Measurements from ENCODE around the gene OIT3. TPM values are rescaled to one million over a fixed set of nuclear protein-coding genes. Genes with fewer than 3 reads are reported as not detected.

The OIT3 gene
- total RNA-seq, 3 donors from 2014 or later: 0.15 TPM; not detected in 2

GRCh38 chr10:72928798-72929197 is 35.3 kb downstream of the OIT3 start:
- no peak for DNase-seq (ENCODE audit: low spot score in 2 of 2)
- Histone ChIP-seq H3K27me3 (no peaks in the 10 kb centered on the region), H3K4me1 (no peaks in the 10 kb centered on the region), H3K27ac (no peak overlapping the region), H3K36me3 (no peaks in the 10 kb centered on the region), H3K9me3 (no peaks in the 10 kb centered on the region), H3K4me3 (no peak overlapping the region)
- TF ChIP-seq POLR2AphosphoS5 (IDR thresholded peaks at IDR 0.05) (no peak), POLR2A (IDR thresholded peaks at IDR 0.05) (no peak)
- TF ChIP-seq, protein P1, sequence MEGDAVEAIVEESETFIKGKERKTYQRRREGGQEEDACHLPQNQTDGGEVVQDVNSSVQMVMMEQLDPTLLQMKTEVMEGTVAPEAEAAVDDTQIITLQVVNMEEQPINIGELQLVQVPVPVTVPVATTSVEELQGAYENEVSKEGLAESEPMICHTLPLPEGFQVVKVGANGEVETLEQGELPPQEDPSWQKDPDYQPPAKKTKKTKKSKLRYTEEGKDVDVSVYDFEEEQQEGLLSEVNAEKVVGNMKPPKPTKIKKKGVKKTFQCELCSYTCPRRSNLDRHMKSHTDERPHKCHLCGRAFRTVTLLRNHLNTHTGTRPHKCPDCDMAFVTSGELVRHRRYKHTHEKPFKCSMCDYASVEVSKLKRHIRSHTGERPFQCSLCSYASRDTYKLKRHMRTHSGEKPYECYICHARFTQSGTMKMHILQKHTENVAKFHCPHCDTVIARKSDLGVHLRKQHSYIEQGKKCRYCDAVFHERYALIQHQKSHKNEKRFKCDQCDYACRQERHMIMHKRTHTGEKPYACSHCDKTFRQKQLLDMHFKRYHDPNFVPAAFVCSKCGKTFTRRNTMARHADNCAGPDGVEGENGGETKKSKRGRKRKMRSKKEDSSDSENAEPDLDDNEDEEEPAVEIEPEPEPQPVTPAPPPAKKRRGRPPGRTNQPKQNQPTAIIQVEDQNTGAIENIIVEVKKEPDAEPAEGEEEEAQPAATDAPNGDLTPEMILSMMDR (IDR thresholded peaks at IDR 0.05): no peak
- intact Hi-C loops (cut with DNase I; ENCODE audit: low total_unique reads): no loop called here

DNA sequence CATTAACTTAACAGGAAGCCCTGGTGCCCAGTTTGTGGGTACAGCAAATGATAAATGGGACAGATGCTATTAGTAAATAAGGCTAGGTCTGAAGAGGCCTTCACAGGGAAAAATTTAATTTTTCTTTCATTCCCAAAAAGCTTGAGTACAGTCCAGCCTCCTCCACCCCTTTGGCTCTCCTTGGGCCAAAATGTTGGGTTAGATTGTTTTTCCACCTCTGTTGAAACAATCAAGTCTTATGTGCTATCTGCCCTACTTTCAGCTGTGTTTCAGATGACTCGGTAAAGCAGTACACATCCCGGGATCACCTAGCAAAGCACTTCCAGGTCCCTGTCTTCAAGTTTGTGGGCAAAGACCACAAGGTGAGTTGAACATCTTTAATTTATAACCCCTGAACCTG is 36.7 kb downstream of the OIT3 start:
- Histone ChIP-seq H3K27me3 (no peaks in the 10 kb centered on the region), H3K4me3 (no peak overlapping the region), H3K27ac (no peak overlapping the region), H3K36me3 (no peaks in the 10 kb centered on the region), H3K9me3 (no peaks in the 10 kb centered on the region), H3K4me1 (no peaks in the 10 kb centered on the region)
- no peak for TF ChIP-seq POLR2AphosphoS5 (IDR thresholded peaks at IDR 0.05)
- TF ChIP-seq, protein P1 (IDR thresholded peaks at IDR 0.05): no peak
- TF ChIP-seq POLR2A (IDR thresholded peaks at IDR 0.05): no peak
- DNase-seq (ENCODE audit: low spot score in 2 of 2): no peak
- intact Hi-C loops (cut with DNase I; ENCODE audit: low total_unique reads): no loop called here

DNA sequence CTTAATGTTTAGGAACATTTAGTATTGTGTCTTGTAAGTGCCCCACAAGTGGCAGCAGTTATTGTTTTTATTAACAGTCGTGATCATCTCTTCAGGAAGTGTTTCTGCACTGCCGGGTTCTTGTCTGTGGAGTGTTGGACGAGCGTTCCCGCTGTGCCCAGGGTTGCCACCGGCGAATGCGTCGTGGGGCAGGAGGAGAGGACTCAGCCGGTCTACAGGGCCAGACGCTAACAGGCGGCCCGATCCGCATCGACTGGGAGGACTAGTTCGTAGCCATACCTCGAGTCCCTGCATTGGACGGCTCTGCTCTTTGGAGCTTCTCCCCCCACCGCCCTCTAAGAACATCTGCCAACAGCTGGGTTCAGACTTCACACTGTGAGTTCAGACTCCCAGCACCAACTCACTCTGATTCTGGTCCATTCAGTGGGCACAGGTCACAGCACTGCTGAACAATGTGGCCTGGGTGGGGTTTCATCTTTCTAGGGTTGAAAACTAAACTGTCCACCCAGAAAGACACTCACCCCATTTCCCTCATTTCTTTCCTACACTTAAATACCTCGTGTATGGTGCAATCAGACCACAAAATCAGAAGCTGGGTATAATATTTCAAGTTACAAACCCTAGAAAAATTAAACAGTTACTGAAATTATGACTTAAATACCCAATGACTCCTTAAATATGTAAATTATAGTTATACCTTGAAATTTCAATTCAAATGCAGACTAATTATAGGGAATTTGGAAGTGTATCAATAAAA is 38.9 kb downstream of the OIT3 start:
- intact Hi-C loops (cut with DNase I; ENCODE audit: low total_unique reads): no loop called here
- Histone ChIP-seq H3K36me3 (no peaks in the 10 kb centered on the region), H3K27me3 (no peaks in the 10 kb centered on the region), H3K27ac (no peak overlapping the region), H3K4me1 (no peaks in the 10 kb centered on the region), H3K9me3 (no peaks in the 10 kb centered on the region), H3K4me3 (no peak overlapping the region)
- no peak for DNase-seq (ENCODE audit: low spot score in 2 of 2)
- TF ChIP-seq, protein P1 (IDR thresholded peaks at IDR 0.05): no peak
- TF ChIP-seq POLR2AphosphoS5 (IDR thresholded peaks at IDR 0.05) (no peak), POLR2A (IDR thresholded peaks at IDR 0.05) (no peak)

DNA sequence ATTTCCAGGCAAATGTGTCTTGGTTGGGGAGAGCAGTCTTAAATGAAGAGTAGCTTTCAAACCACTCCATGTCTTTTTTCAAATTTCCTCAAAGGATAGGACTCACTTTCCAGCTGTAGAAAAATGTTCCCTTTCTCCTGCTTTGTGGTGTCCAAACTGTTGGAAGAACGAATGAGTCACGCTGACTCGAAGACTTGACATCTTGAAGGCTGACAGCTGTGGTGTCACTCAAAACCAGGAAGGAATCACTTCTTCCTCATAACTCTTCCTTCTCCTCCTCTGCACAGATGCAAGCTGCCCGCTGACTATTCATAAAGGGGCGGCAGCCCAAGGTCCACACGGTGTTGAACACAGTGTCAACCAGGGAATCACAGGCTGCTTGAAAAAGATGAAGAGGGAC is 41.8 kb downstream of the OIT3 start:
- Histone ChIP-seq H3K27ac (no peak overlapping the region), H3K36me3 (no peaks in the 10 kb centered on the region), H3K9me3 (no peaks in the 10 kb centered on the region), H3K4me1 (no peaks in the 10 kb centered on the region), H3K4me3 (no peak overlapping the region), H3K27me3 (no peaks in the 10 kb centered on the region)
- no peak for DNase-seq (ENCODE audit: low spot score in 2 of 2)
- TF ChIP-seq POLR2AphosphoS5 (IDR thresholded peaks at IDR 0.05) (no peak), POLR2A (IDR thresholded peaks at IDR 0.05) (no peak)
- TF ChIP-seq, protein P1 (IDR thresholded peaks at IDR 0.05): no peak
- intact Hi-C loops (cut with DNase I; ENCODE audit: low total_unique reads): no loop called here

- Histone ChIP-seq H3K36me3 (no peaks in the 10 kb centered on the region), H3K27me3 (no peaks in the 10 kb centered on the region), H3K27ac (no peak overlapping the region), H3K4me1 (no peaks in the 10 kb centered on the region), H3K4me3 (no peak overlapping the region), H3K9me3 (no peaks in the 10 kb centered on the region)
- no peak for DNase-seq (ENCODE audit: low spot score in 2 of 2)
- intact Hi-C loops (cut with DNase I; ENCODE audit: low total_unique reads): no loop called here
- TF ChIP-seq POLR2AphosphoS5 (IDR thresholded peaks at IDR 0.05): no peak
- TF ChIP-seq, protein P1 (IDR thresholded peaks at IDR 0.05): no peak
- no peak for TF ChIP-seq POLR2A (IDR thresholded peaks at IDR 0.05)
Observed at GRCh38 chr10:72943498-72944234, 50.1 kb downstream of the OIT3 start.
